CD4-positive, alpha-beta T cell treated with Interferon alpha-2 for 1 hour (primary cell): ENCODE data around the gene N4BP3.

Experiments used
- DNase-seq, 2 donors: peaks; one replicate each; pipeline ENCODE4 v3.0.0-alpha.2; 2020 to 2022

Gene N4BP3

DNA sequence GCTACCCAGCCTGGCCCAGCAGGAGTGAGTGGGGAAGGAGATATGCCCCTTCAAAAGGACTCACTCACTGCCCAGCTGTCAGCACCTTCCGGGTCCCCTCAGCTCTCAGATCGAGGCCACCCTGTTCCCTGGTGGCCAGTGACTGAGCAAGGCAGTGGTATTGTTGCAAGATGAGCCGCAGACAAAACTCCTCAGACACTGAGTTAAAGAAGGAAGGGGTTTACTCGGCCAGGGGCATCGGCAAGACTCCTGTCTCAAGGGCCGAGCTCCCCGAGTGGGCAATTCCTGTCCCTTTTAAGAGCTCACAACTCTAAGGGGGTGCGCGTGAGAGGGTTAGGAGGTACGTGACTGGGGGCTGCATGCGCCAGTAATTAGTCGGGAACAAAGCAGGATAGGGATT lies 9.7 kb upstream of the N4BP3 start:
- DNase-seq: no peak

DNA sequence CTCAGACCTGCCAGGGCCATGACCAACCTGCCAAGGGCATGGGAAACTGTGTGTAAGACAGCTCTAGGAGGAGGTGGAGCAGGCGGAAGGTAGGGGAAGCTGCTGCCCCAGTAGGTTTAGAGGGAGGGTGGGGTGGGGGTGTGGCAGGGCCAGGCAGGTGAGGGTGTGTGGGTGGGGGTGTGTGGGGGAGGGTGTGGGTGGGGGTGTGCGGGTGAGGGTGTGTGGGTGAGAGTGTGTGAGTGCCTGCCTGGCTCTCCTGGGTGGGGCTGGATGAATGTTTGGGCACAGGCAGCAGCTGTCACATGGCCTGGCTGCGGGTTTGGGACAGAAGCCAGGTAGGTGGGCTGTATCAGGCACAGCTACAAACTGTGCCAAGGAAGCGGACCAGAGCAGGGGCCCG lies 8.8 kb upstream of the N4BP3 start:
- no peak for DNase-seq

DNA sequence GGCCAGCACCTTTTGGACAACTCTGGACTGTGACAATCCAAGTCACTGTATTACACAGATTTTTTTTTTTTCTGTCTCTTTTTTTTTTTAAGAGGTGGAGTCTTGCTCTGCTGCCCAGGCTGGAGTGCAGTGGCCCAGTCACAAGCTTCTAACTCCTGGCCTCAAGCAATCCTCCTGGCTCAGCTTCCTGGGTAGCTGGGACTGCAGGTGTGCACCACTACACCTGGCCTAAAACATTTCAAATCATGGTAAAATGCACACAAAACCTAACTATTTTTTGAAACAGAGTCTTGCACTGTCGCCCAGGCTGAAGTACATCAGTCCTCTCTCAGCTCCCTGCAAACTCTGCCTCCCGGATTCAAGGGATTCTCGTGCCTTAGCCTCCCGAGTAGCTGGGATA lies 7.2 kb upstream of the N4BP3 start:
- DNase-seq: no peak

DNA sequence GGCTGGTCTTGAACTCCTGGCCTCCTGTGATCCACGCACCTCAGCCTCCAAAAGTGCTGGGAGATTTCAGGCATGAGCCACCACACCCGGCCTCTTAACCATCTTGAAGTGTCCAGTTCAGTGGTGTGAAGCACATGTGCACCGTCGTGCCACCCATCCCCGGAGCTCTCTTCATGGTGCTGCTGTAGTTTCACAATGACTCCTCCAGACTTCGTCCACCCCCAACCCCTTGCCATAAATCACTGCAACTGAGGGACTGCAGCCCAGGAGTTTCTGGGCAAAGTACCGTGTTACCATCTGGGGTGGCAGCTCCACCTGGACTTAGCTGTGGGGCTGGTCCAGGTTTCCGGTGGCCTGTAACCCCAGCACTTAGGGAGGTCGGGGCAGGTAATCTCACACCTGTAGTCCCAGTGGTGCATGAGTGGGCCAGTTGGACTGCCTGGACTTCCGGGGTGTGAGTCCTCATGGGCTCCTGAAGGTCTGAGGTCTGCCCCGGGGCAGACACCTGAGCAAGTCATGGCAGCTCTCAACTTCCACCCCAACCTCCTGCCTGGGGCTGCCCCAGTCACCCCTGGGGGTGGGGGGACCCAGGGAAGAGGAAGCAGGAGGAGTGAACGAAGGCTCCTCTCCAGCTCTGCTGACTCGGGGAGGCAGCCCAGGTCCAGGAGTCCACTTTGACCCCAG lies 6.6 kb upstream of the N4BP3 start:
- no peak for DNase-seq

DNA sequence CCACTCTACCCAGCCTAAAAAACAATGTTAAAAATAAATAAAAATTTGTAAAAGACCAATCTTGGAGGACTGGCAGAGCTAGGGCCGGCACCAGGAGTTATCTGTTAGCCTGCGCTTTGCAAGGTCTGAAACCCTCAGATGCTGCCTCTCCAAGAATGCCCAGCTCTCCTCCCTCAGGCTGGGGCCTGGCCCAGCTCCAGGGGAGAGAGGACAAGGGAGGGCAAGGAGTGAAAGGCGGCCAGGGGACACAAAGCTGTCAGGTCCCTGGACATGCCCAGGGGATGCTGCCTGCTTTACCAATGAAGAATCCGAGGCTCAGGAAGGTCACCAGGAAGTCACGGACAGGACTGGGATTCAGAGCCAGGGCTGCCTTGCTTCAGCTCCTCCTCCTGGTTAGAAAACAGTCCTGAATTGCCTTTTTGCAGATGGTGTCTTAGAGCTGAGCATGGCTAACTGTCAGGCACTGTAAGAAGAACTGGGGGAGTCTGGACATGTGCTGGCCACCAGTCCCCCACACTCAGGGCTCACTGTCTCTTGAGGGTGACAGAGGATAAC lies 5.5 kb upstream of the N4BP3 start:
- no peak for DNase-seq

DNA sequence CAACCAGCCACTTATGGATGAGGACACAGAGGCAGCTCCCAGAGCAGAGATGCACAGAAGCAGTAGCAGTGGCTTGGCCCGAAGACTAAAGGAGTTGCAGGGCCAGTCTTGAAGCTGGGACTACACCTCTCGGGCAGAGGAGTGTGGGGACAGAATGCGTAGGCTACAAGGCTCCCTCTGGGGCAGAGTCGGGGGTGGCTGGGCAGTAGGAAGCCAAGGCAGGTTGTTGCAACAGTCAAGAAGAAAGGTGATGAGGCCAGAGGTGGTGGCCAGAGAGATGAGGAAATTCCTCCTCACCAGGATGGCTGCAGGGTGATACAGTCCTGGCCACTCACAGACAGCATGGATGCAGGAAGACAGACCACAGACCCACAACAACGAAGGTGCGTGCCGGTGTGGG lies 4.9 kb upstream of the N4BP3 start:
- DNase-seq: no peak

DNA sequence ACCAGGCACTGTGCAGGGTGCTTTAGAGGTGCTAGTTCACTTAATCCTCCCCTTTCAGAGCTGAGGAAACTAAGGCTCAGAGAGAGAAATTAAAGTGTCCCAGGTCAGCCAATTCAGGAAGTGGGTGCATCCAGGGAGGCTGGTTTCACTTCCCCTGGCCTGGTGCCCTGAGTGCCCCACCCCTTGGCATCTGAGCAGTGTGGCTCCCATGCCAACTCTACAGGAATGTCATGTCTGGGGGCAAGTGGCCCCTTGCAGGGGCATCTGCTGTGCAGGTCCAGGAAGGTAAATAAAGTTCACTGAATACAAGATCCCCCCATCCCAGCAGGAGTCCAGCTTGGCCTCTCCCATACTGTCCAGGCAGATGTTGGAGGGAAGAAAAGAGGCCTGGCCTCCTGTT lies 4.4 kb upstream of the N4BP3 start:
- peak in 1 of 2 donors; percentile 31 for DNase-seq

DNA sequence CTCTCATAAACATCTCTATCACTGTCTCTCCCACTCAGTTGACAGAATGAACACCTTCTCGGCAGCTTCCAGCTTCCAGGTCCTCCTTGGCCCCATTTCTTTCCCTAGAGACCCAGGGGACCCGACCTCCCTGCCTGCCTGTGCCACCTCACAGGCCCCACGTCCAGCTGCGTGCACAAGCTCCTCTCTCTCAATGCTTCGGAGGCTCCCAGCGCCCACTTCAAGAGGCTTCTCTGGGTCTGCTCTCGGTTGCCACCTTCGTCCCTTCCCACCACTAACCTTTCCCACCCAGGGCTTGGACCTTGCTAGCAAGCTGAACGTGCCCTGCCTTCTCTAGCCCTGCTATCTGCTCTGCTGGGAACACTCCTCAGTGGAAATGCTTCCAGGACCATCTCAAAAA lies 2.8 kb upstream of the N4BP3 start:
- no peak for DNase-seq

DNA sequence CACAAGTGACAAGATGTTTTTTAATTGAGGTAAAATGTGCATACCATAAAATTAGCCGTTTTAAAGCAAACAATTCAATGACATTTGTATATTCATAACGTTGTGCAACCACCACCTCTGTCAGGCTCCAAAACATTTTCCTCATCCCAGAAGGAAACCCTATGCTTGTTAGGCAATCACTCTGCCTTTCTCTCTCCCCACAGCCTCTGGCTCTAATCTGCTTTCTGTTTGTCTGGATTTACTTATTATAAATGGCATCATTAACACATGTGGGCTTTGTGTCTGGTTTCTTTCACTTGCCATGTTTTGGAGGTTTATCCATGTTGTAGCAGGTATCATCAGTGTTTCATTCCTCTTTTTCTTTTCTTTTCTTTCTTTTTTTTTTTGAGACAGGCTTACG lies 1.4 kb upstream of the N4BP3 start:
- DNase-seq: no peak

DNA sequence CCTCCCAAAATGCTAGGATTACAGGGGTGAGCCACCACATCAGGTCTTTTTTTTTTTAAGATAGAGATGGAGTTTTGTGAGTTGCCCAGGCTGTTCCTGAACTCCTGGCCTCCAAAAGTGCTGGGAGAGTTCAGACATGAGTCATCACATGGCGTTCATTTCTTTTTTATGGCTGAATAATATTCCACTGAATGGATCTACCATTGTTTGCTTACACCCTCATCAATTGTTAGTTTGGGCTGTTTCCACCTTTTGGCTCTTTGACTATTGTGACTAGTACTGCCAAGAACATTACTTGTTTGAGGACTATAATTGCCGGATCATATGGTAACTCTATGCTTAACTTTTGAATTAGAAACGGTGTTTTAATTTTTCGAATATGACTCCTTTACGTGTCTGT lies 787 bp upstream of the N4BP3 start:
- DNase-seq: no peak

DNA sequence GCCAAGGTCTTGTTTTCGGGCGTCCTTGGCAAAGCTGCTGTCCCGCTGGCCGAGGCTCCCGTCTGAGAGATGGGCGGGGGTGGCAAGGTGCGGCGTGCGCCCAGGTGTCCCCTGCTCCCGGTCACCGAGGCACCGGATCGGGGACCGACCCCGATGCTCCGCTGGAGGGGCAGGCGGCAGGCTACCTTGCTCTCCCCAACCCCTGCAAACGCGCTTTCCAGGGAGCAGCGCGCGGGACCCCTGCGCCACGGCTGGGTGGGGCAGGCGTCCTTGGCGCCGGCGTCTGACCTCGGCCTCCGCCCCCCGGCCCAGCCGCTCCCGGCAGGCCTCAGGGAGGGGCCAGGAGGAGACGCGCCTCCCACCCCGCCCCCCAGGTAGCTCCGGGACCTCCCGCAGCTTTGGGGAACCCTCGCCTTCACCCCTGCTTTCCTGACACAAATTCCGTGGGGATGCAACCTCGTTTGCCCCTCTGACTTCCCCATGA lies 551 bp downstream of the N4BP3 start:
- DNase-seq: no peak

DNA sequence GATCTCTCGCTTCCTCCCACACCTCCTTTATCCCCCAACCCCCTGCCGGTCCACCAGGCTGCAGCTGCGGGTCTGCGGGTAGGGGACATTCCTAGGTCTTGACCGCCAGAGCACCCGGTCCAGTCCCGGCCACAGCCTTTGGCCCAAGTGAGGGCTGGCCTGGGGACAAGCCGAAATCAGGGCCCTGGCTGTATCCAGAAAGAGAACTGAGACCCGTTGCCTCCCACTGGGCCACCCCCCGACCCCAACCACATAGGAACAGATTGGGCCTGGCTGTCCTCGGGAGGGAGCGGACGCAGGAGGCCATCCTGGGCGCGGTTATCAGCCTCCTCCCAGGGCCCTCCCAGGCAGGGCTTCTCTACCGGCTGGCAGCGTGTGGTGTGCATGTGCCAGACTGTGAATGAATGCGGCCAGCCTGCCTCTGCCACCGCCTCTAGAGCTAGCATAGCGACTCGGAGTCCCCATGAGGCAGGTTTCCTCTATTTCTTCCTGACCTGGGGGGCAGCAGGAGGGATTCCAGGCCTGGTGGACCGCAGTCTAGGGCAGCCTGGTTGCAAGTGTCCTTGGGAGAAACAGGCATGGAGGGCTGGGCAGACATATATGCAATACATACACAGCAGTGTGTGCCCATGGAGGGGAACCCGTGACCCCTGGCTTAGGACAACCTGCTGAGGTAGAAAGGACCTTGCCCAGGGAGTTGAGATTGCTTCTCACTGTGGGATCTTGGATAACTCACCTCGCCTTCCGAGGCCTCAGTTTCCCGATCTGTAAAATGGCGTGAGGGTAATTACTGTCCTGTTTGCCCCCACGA lies 1.2 kb downstream of the N4BP3 start:
- DNase-seq: peak; percentile 49 to 59

DNA sequence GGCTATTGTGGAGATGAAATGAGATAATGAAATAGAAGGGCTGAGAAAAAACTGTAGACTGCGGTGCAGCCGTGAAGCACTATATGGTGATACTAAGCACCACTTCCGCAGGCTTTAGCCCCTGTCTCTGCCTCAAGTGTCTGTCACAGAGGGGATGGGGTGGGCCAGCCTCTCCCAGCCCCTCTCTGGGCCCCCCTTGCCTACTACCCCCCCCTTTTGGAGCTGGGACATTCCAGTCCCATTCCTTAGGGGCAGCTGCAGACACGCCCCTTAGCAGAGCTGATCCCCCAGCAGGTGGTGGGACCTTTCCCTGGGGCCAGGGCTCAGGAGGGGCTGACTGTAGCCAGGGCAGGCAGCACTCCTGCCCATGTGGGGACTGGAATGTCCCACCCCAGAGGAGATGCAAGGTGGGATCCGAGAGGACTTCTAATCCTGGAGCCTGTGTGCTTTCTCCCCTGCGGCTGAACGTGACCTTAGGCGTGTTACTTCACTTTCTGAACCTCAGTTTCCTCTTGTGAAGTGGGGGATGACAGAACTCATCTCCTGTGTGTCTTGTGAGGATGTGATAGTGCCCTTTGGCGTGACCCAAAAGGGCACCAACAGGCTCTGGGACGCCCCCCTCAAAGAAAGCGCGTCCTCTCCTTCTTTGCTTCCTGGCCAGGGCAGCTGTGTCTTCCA lies 1.9 kb downstream of the N4BP3 start:
- peak in 1 of 2 donors; percentile 39 for DNase-seq

DNA sequence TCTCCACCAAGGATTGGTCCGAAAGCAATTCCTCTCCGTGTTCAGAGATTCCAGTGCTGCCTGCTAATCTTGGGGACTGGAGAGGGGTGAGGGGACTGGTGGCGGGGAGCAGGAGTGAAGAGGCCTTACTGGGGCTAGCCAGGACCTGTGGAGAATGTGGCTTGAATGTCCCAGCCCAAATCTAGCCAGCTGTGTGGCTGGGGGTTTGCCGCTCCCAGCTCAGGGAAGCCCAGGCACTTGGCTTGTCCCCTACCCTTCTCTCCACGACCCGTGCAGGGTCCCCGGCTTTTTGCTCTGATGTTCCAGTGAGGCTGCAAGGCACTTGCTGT lies 2.4 kb downstream of the N4BP3 start:
- no peak for DNase-seq

DNA sequence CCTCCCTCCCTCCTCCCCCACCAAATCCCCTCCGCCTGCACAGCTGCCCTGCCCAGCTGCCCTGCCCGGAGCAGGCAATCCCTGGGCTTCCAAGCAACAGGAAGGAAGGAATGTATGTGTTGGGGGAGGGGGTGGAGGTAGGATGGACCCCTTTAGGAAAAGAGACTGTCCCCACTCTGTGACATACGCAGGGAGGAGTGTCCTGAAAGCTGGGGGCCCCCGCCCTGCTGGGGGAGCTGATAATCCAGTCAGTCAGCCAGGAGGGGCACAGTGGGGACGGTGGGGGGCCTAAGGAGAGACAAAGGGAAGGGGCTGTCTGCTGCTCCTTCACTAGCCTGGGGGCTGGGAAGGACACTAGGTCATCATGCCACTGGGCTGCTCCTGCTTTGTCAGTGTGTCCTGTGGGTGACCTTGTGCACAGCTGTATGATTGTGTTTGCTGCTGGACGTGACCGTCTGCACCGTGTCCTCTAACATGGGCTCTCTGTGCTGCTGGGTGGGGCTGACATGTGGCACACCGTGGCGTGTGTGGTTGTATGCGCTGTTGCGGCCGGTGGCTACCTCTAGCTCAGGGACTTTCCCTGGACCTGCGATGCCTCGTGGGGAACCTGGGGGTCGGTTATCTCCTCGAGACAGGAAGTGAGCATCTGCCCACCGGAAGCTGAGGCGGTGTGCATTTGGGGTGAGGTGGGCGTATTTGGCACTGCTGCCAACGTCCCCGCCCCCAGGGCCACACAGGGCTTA lies 3.0 kb downstream of the N4BP3 start:
- DNase-seq: peak; percentile 87 to 88

DNA sequence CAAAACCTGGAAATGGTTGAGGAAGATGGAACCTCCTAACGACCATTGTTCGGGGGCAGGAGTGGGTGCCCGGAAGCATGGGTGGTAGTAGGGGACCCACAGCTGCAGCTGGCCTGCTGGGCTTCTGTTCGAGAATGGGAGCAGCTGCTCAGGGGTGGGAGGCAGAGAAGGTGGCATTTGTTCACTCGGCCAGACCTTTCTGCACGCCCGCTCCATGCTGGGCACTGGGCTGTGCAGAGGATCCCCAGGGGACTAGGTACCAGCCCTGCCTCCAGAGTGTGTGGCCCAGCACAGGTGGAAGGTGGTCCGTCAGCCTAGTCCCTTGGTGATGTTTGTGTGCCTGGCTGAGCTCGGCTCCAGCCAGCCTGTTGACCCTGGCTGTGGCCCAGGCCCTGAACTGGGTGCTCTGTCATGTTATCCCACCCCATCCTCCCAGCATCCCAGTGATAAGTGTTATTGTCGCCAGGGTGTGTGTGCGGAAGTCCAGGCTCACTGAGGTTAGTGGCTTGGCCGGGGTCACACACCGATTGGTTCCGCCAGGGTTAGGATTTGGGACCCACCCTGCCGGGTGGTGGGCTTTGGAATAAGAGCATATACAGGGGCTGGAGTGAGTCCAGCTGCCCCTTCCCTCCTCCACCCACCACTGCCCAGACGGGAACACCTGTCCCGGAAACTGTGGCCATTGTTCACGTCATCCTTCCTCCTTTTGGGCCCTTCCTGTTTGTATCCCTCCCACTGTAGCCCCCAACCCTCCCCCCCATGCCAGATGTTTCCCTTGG lies 4.8 kb downstream of the N4BP3 start:
- DNase-seq: no peak

DNA sequence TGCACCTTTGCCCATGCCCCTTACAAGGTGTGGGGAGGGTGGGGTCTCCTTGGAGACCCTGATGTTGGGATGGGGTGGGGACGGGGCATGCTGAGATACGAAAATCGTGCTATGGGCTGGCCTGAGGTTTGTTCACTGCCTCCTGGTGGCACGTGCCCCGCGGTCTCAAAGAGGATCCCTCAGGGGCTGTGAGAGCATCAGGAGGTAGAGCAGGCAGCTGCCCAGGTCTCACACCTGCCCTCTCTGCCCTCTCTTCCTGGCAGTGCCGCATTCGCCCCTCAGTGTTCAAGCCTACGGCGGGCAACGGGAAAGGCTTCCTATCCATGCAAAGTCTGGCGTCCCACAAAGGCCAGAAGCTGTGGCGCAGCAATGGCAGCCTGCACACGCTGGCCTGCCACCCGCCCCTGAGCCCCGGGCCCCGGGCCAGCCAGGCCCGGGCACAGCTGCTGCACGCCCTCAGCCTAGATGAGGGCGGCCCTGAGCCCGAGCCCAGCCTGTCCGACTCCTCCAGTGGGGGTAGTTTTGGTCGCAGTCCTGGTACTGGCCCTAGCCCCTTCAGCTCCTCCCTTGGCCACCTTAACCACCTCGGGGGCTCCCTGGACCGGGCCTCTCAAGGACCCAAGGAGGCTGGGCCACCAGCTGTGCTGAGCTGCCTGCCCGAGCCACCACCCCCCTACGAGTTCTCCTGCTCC lies 6.7 kb downstream of the N4BP3 start:
- DNase-seq: no peak

DNA sequence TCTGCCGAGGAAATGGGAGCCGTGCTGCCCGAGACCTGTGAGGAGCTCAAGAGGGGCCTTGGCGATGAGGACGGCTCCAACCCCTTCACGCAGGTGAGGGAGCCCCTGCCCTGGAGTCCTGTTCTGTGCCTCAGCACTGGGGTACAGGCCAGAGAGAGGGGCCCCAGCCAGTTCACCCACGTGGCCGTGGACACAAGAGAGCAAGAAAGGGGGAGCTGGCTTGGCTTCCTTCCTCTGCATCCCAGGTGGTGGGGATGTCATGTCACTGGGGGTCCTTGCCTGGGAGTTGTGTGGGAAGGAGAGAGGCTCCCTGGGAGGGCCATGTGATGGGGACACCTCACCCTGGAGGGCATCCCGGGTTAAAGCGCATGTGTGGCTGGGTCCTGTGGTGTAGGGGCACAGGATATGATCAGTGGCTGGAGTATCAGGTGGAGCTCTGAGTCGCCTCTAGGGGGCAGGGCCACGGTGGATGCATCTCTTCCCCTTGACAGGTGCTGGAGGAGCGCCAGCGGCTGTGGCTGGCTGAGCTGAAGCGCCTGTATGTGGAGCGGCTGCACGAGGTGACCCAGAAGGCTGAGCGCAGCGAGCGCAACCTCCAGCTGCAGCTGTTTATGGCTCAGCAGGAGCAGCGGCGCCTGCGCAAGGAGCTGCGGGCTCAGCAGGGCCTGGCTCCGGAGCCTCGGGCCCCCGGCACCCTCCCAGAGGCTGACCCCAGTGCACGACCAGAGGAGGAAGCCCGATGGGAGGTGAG lies 7.5 kb downstream of the N4BP3 start:
- DNase-seq: peak; percentile 85 to 87

DNA sequence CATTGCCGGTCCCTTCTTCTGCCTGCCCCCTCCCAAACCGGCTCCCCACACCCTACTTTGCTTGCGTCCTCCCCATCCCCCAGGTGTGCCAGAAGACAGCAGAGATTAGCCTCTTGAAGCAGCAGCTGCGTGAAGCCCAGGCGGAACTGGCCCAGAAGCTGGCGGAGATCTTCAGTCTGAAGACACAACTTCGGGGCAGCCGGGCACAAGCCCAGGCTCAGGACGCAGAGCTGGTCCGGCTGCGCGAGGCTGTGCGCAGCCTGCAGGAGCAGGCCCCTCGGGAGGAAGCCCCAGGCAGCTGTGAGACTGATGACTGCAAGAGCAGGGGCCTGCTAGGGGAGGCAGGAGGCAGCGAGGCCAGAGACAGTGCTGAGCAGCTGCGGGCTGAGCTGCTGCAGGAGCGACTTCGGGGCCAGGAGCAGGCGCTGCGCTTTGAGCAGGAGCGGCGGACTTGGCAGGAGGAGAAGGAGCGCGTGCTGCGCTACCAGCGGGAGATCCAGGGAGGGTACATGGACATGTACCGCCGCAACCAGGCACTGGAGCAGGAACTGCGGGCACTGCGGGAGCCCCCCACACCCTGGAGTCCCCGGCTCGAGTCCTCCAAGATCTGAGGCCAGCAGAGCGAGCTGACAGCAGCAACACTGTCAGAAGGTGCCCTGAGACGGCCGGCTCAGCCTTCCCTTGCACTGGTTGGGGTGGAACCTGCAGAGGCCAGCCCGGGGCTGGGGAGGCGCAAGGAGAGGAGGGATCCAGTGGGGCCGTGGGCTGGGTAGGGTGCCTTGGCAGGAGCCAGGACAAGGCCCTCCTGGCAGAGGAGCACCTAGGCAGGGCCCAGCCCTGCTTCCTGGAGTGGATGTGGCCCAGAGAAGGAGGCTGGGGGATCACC lies 8.3 kb downstream of the N4BP3 start:
- DNase-seq: no peak

DNA sequence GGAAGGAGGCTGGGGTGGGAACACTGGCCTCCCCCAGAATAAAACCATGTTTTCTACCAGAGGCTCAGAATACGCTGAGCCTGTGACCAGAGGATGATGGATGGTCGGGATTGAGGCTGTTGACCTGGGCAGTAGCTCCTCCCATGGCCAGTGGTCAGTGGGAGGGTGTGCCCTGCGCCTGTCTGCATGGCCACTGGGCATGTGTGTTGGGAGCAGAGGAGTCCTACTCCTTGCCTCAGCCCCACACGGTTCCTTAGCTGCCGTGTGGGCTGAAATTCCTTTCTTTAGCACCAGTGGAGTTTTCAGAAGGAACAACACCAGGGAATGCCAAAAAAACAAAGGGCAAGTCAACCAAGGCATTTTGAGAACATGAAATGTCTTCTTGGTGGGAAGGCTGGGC lies 9.0 kb downstream of the N4BP3 start:
- DNase-seq: no peak
